HG03460 (cell line): ENCODE measurements around the gene TUBB8B.
"Not testable (repeated sequence)": the region's sequence is repeated elsewhere in the genome, so short reads cannot be mapped to it uniquely, and the experiment has no call there.

Source experiments
- ATAC-seq: cut with Tn5 transposase; IDR thresholded peaks from one replicate; pipeline ENCODE4 v1.9.1; 2021; ENCODE audit not compliant: unreplicated experiment

TUBB8B gene

GRCh38 chr18:13177-13576 lies 36.2 kb downstream of the TUBB8B start:
- not testable (repeated sequence) for ATAC-seq

GRCh38 chr18:12773-13172 lies 36.6 kb downstream of the TUBB8B start:
- ATAC-seq: not testable (repeated sequence)

- not testable (repeated sequence) for ATAC-seq
Observed at GRCh38 chr18:11383-12274, 37.8 kb downstream of the TUBB8B start.

- not testable (repeated sequence) for ATAC-seq
Observed at GRCh38 chr18:10624-11184, 38.7 kb downstream of the TUBB8B start.

- not testable (repeated sequence) for ATAC-seq
Observed at GRCh38 chr18:9937-10336, 39.5 kb downstream of the TUBB8B start.
